Activated CD8-positive, alpha-beta T cell treated with anti-CD3 and anti-CD28 coated beads, Interleukin-2, amount 10 ng/mL, durations not matched to agents 7 days and 5 days (primary cell): ENCODE results near the gene DNAAF8. TPM values are rescaled to one million over a fixed set of nuclear protein-coding genes. Genes with fewer than 3 reads are reported as not detected.

Experiments
- ATAC-seq: fragments of 150-1000 bp; cut with Tn5 transposase; one replicate; pipeline ENCODE4 v1.10.0; 2021; ENCODE audit warnings: moderate library complexity
- CTCF ChIA-PET: fragments of 350-600 bp; sonication (Branson Sonifier 250); formaldehyde crosslinking; loops from one replicate; lab custom pipeline; 2021; ENCODE audit warnings: antibody characterized with exemption; lab: Charles Lee
- POLR2A ChIA-PET: fragments of 350-600 bp; sonication (Branson Sonifier 250); formaldehyde crosslinking; loops from one replicate; lab custom pipeline; 2021; ENCODE audit warnings: antibody characterized with exemption; lab: Charles Lee
- DNase-seq: peaks from one replicate; pipeline ENCODE4 v3.0.0-alpha.2; 2020
- H3K27ac Mint-ChIP-seq: one replicate; pipeline ENCODE4 v1.8.0; 2021; ENCODE audit warnings: mild to moderate bottlenecking, mixed read lengths
- H3K27me3 Mint-ChIP-seq: one replicate; pipeline ENCODE4 v1.8.0; 2021; ENCODE audit warnings: low read depth, mixed read lengths
- H3K36me3 Mint-ChIP-seq: one replicate; pipeline ENCODE4 v1.8.0; 2021; ENCODE audit warnings: low read depth, mixed read lengths
- H3K4me1 Mint-ChIP-seq: one replicate; pipeline ENCODE4 v1.8.0; 2021; ENCODE audit warnings: low read depth, mixed read lengths
- H3K4me3 Mint-ChIP-seq: one replicate; pipeline ENCODE4 v1.8.0; 2021; ENCODE audit warnings: mild to moderate bottlenecking, mixed read lengths
- H3K9me3 Mint-ChIP-seq: one replicate; pipeline ENCODE4 v1.8.0; 2022; ENCODE audit warnings: mixed read lengths; ENCODE audit not compliant: insufficient read depth
- total RNA-seq, 2 experiments: library from RNA; stranded (reverse); gene quantifications; one replicate each; pipeline ENCODE4 v1.2.3, GENCODE V29; 2021

The DNAAF8 gene
- total RNA-seq = under 1 TPM; 0.39 to 0.68 TPM

- Mint-ChIP-seq H3K9me3 (no peaks in the 10 kb centered on the region), H3K4me1 (peaks cover 18% of the 10 kb centered on the region), H3K36me3 (peaks cover 5% of the 10 kb centered on the region), H3K27ac (peak within 1 kb of the TSS; percentile 92), H3K27me3 (no peaks in the 10 kb centered on the region), H3K4me3 (peak within 1 kb of the TSS; percentile 85)
- ATAC-seq (peak; percentile 82), DNase-seq (peak; percentile 86)
- ChIA-PET POLR2A (interaction anchor here (0.7 to 2.6 kb wide), 14 partner anchors 10 to 113 kb away, joined by 3 to 16 read pairs (median 4); partner anchors contain the start of genes GLYR1, NUDT16L1, UBN1 and ZNF500), CTCF (interaction anchor here (0.9 to 2.2 kb wide), 13 partner anchors 9 to 480 kb away, joined by 3 to 10 read pairs (median 3); partner anchors contain the start of genes MGRN1, ROGDI and ZNF500)
Observed at GRCh38 chr16:4734063-4734729, at the start of gene DNAAF8, which contains the start of gene ANKS3. DNAAF8 (plus strand) TSS chr16:4734537; CDS start chr16:4736515, 1,978 bp downstream. ANKS3 (minus strand) TSS chr16:4734271; CDS start chr16:4730149, 4,122 bp downstream.

DNA sequence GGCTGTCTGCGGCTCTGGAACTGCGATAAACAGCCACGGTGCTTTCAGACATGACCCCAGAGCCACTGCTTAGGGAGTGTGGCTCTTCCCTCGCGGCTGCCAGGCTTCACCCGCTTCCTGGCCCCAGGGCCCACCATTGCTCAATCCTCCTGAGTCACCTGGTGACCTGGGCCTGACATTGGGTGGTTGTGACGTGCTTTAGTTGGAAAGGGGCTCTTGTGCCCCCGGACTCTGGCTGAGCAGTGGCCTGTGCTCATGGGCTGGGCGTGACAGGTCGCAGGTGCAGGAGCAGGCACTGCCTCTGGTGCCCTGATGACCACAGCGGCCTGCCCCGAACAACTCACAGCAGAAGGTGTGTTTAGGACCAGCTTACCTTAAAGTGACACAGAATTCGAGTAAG lies 49.6 kb upstream of the DNAAF8 start:
- ChIA-PET POLR2A (no interaction called here), CTCF (no interaction called here)
- Mint-ChIP-seq H3K36me3 (peaks cover 27% of the 10 kb centered on the region), H3K9me3 (no peaks in the 10 kb centered on the region), H3K4me3 (no peak overlapping the region), H3K27ac (no peak overlapping the region), H3K4me1 (peaks cover 16% of the 10 kb centered on the region), H3K27me3 (no peaks in the 10 kb centered on the region)
- DNase-seq (no peak), ATAC-seq (no peak)

- no peaks in the 10 kb centered on the region for H3K9me3 Mint-ChIP-seq
- no peak overlapping the region for H3K27ac Mint-ChIP-seq
- H3K27me3 Mint-ChIP-seq = no peaks in the 10 kb centered on the region
- ATAC-seq (no peak), DNase-seq (no peak)
- peaks cover 22% of the 10 kb centered on the region for H3K36me3 Mint-ChIP-seq
- H3K4me1 Mint-ChIP-seq = peaks cover 14% of the 10 kb centered on the region
- no peak overlapping the region for H3K4me3 Mint-ChIP-seq
- CTCF ChIA-PET = no interaction called here
- POLR2A ChIA-PET = no interaction called here
Observed at GRCh38 chr16:4685292-4685691, 49.0 kb upstream of the DNAAF8 start.

DNA sequence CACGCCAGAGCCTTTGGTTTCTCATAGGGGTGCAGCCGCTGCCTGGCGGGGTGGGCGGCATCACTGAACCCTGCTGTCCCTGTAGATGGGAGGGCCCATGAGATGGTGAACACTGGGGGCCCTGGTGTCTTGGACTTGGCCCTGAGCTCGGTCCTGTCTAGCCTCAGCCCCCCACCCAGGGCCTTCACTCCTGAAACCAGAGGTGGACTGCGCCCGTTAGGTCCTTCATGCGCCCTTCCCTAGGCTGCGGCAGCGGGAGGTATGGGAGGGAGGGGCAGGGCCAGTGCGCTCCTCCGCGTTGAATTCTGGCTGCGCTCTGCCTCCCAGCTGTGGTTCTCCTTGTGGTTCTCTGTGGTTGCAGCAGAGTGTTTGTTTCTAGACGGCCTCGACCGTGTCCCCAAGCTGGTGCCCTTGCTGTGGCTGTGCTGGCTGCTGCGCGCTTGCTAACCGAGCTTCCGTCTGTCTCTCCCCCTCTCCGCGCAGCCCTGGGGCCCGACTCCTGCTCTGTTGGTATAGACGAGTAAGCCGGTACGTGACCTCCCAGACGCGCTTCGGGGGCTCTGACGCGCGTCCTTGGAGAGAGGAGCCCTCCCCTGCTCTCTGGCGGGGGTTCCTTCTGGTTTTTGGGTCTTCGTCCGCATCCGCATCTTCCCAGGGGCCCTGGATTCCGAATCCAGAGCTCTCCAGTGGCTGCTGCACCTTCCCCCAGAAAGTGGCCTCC lies 48.4 kb upstream of the DNAAF8 start:
- POLR2A ChIA-PET = no interaction called here
- peak overlapping the region; percentile 25 for H3K27ac Mint-ChIP-seq
- H3K4me1 Mint-ChIP-seq = peaks cover 13% of the 10 kb centered on the region

DNA sequence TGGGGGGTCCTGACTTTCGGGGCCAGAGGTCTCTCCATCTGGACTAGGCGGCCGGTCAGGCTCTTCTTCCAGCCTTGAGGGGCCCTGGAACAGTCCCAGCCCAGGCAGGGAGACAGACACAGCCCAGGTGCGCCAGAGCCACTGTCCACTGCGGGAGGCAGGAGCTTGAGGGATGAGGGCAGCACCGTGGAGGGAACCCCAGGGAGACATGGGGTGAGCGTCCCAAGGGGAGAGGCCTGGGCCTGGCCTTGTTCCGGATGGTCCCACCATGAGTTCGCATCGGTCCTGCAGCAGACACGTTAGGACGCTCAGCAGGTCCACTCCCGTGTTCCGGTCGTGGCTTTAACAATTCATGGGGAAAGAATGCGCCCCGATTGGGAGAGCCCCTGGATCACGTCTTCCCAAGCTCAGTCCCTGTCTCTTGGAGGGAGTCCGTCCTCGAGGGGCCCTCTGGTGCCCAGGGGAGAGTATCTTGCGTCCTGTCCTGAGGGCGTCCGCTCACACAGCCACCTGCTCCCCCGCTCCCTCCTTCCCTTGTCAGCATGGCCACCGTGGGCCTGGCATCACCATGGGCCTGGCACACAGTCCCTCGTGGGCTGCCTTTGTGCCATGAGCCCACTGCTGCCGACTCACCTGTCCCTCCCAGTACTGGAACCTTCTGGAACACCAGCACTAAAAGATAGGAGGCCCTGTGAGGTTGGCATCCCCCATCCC lies 47.7 kb upstream of the DNAAF8 start:
- Mint-ChIP-seq H3K27ac (no peak overlapping the region), H3K4me3 (no peak overlapping the region), H3K36me3 (peaks cover 19% of the 10 kb centered on the region), H3K9me3 (no peaks in the 10 kb centered on the region), H3K4me1 (peaks cover 6% of the 10 kb centered on the region), H3K27me3 (no peaks in the 10 kb centered on the region)
- CTCF ChIA-PET = no interaction called here
- ATAC-seq = no peak
- POLR2A ChIA-PET = no interaction called here
- no peak for DNase-seq

More for the DNA sequence above, 48.4 kb upstream of the DNAAF8 start:
- DNase-seq (no peak), ATAC-seq (no peak)
- Mint-ChIP-seq H3K36me3 (peaks cover 21% of the 10 kb centered on the region), H3K9me3 (no peaks in the 10 kb centered on the region), H3K4me3 (no peak overlapping the region), H3K27me3 (no peaks in the 10 kb centered on the region)
- CTCF ChIA-PET = no interaction called here

DNA sequence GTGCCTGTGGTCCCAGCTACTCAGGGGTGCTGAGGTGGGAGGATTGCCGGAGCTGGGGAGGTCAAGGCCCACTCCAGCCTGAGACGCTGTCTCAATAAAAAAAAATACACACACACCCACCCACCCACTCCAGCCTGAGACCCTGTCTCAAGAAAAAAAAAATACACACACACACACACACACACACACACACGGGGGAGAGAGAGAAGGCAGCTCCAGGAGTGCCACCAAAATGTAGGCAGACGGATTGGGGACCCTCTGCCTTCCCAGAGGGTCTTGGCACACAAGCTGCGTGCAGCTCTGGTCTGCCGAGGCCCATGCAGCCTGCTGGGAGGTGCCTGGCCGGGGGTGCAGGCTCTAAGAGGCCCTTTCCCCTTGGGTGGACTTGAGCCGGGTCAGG lies 46.9 kb upstream of the DNAAF8 start:
- Mint-ChIP-seq H3K4me3 (no peak overlapping the region), H3K4me1 (peaks cover 4% of the 10 kb centered on the region), H3K36me3 (peaks cover 18% of the 10 kb centered on the region), H3K27me3 (no peaks in the 10 kb centered on the region), H3K9me3 (no peaks in the 10 kb centered on the region), H3K27ac (no peak overlapping the region)
- POLR2A ChIA-PET = no interaction called here
- ATAC-seq = no peak
- DNase-seq = no peak
- CTCF ChIA-PET = no interaction called here

GRCh38 chr16:4687946-4688673 lies 46.2 kb upstream of the DNAAF8 start:
- Mint-ChIP-seq H3K27me3 (no peaks in the 10 kb centered on the region), H3K36me3 (peaks cover 16% of the 10 kb centered on the region), H3K9me3 (no peaks in the 10 kb centered on the region), H3K27ac (no peak overlapping the region), H3K4me3 (no peak overlapping the region), H3K4me1 (peaks cover 8% of the 10 kb centered on the region)
- DNase-seq (no peak), ATAC-seq (no peak)
- ChIA-PET CTCF (no interaction called here), POLR2A (no interaction called here)

- no peak overlapping the region for H3K4me3 Mint-ChIP-seq
- no peaks in the 10 kb centered on the region for H3K27me3 Mint-ChIP-seq
- ATAC-seq (no peak), DNase-seq (no peak)
- ChIA-PET CTCF (no interaction called here), POLR2A (no interaction called here)
- H3K4me1 Mint-ChIP-seq = peaks cover 6% of the 10 kb centered on the region
- H3K36me3 Mint-ChIP-seq = peaks cover 13% of the 10 kb centered on the region
- H3K27ac Mint-ChIP-seq = no peak overlapping the region
- H3K9me3 Mint-ChIP-seq = no peaks in the 10 kb centered on the region
Observed at GRCh38 chr16:4688674-4689045, 45.7 kb upstream of the DNAAF8 start.

- Mint-ChIP-seq H3K36me3 (peaks cover 13% of the 10 kb centered on the region), H3K4me1 (peaks cover 6% of the 10 kb centered on the region), H3K27me3 (no peaks in the 10 kb centered on the region), H3K27ac (no peak overlapping the region), H3K9me3 (no peaks in the 10 kb centered on the region), H3K4me3 (no peak overlapping the region)
- ATAC-seq (no peak), DNase-seq (no peak)
- POLR2A ChIA-PET = no interaction called here
- CTCF ChIA-PET = no interaction called here
Observed at GRCh38 chr16:4689091-4689671, 45.2 kb upstream of the DNAAF8 start.

DNA sequence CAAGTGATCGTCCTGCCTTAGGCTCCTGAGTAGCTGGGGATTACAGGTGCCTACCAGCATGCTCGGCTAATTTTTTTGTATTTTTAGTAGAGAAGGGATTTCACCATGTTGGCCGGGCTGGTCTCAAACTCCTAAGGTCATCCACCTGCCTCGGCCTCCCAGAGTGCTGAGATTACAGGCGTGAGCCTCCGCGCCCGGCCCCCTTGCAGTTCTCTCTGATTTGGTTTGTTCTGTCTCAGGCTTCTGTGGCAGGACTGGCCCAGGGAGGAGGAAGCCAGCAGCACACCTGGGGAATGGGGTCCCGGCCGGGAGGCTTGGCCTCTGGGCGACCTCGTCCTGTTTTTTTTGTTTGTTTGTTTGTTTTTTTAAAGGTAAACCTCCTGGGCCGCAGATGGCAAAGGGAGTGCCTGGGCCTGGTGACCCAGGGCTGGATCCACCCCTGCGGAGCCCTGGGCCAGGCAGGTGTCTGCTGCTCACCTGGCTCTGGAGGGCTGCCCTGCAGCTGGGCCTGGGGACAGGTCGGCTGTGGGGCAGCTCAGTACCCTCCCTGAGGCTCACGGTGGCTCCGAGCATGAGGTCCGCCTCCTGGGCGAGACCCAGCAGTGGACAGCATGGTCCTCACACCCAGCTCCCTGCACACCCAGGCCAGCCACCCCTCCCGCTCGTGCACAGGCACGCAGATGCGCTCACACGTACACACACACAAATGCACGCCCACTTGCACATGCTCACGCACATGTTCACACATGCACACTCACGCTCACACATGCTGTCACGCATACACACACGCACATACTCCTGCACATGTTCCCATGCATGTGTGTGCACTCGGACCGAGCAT lies 44.3 kb upstream of the DNAAF8 start:
- Mint-ChIP-seq H3K36me3 (peaks cover 10% of the 10 kb centered on the region), H3K27me3 (no peaks in the 10 kb centered on the region), H3K27ac (peak overlapping the region; percentile 68), H3K4me3 (no peak overlapping the region), H3K9me3 (no peaks in the 10 kb centered on the region), H3K4me1 (peaks cover 10% of the 10 kb centered on the region)
- no peak for ATAC-seq
- POLR2A ChIA-PET = no interaction called here
- DNase-seq = no peak
- CTCF ChIA-PET = no interaction called here
